ENCODE data around the gene RMI2. TPM values are rescaled to one million over a fixed set of nuclear protein-coding genes. Genes with fewer than 3 reads are reported as not detected.
A peak's percentile ranks its signal among the peaks of the same experiment; 100 is the strongest.

The RMI2 gene
- total RNA-seq, 6 experiments from 2014 or later: 0.37 to 2.9 (median 1.0) TPM

DNA sequence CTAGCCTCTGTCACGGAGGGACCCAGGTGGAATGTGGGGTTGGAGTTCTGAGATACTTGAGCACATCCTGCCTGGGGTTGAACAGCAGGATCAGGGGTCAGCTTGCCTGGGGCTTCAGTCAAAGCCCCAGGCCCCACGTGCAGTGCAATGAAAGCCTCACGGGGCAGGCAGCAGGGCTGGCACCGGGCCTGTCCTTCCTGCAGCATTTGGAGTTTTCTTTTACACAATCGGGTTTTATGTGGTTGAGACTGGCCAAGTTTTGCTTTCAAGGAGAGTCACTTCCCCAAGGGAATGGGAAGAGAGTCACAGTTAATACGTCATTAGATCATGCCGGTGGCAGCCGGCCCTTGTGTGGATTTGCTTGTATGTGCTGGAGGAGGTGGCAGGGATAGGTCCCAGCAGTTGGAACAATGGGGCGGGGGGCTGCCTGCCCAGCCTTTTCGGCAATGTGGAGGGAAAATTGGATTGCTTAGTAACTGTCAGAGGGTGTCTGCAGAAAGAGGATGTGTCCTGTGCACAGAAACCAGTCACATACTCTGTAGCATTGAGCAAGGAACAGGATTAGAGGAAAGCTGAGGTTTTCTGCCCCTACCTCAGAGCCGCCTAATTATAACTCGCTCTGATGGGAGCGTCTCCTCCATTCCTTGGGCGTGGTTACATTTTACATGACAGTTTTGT, 4.5 kb downstream of the RMI2 start:
- ATAC-seq (peak in 2 of 4 donors; percentile 10 to 31), DNase-seq (peak in 1 of 3 donors; percentile 38)
- Histone ChIP-seq H3K27ac (no peak overlapping the region), H3K9me3 (no peaks in the 10 kb centered on the region), H3K4me1 (peaks cover 0 to 4% (median under 1%) of the 10 kb centered on the region in 4 donors), H3K4me3 (no peak overlapping the region), H3K27me3 (no peaks in the 10 kb centered on the region), H3K36me3 (no peaks in the 10 kb centered on the region)
- TF ChIP-seq POLR2A (IDR thresholded peaks at IDR 0.05): no peak
- TF ChIP-seq CTCF (IDR thresholded peaks at IDR 0.05): no peak
- 47% methylated on average over 11 of the region's 14 CpGs for WGBS (ENCODE audit: insufficient coverage, low coverage, low lambda C conversion rate, missing lambda C conversion rate)
- intact Hi-C loops (cut with DNase I): loop anchor here (10.0 kb wide), 2 partner anchors 85 to 375 kb away; partner anchors contain the start of gene TNP2 (in 1 of the 2)

DNA sequence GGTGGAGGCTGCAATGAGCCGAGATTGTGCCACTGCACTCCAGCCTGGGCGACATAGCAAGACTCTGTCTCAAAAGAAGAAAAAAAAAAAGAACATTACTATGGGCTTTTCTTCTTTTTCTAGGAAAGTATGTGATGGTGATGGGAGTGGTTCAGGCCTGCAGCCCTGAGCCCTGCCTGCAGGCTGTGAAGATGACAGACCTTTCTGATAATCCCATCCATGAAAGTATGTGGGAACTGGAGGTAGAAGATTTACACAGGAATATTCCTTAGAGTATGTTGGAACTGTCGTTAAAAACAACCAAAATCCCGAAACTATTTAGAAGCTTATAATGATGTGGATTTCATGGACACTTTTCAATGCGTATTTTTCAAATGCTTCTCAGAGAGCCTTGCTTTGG, 5.3 kb downstream of the RMI2 start:
- WGBS (ENCODE audit: insufficient coverage, low coverage, low lambda C conversion rate, missing lambda C conversion rate): 81% methylated on average over 5 of the region's 5 CpGs
- ATAC-seq: no peak
- no peaks in the 10 kb centered on the region for H3K27me3 ChIP-seq
- no peak for DNase-seq
- no peaks in the 10 kb centered on the region for H3K9me3 ChIP-seq
- intact Hi-C loops (cut with DNase I): loop anchor here in 1 of 2 donors (10.0 kb wide), 1 partner anchor 376 kb away; no protein-coding TSS in a partner anchor
- no peak overlapping the region for H3K27ac ChIP-seq
- H3K36me3 ChIP-seq: no peaks in the 10 kb centered on the region
- no peak overlapping the region for H3K4me3 ChIP-seq
- TF ChIP-seq POLR2A (IDR thresholded peaks at IDR 0.05) (no peak), CTCF (IDR thresholded peaks at IDR 0.05) (no peak)
- H3K4me1 ChIP-seq: no peaks in the 10 kb centered on the region

GRCh38 chr16:11350921-11351335, 5.7 kb downstream of the RMI2 start:
- intact Hi-C loops (cut with DNase I): loop anchor here in 1 of 2 donors (10.0 kb wide), 1 partner anchor 376 kb away; no protein-coding TSS in a partner anchor

GRCh38 chr16:11353158-11353557, 7.9 kb downstream of the RMI2 start:
- H3K36me3 ChIP-seq: no peaks in the 10 kb centered on the region
- 67% methylated on average over 3 of the region's 4 CpGs for WGBS (ENCODE audit: insufficient coverage, low coverage, low lambda C conversion rate, missing lambda C conversion rate)
- no peak for ATAC-seq
- no peak for DNase-seq
- no peak overlapping the region for H3K27ac ChIP-seq
- no peaks in the 10 kb centered on the region for H3K27me3 ChIP-seq
- no peaks in the 10 kb centered on the region for H3K4me1 ChIP-seq
- no peak overlapping the region for H3K4me3 ChIP-seq
- intact Hi-C loops (cut with DNase I): loop anchor here in 1 of 2 donors (10.0 kb wide), 1 partner anchor 378 kb away; no protein-coding TSS in a partner anchor
- TF ChIP-seq POLR2A (IDR thresholded peaks at IDR 0.05) (no peak), CTCF (IDR thresholded peaks at IDR 0.05) (no peak)
- no peaks in the 10 kb centered on the region for H3K9me3 ChIP-seq

More at GRCh38 chr16:11350921-11351335, 5.7 kb downstream of the RMI2 start:
- H3K27ac ChIP-seq: no peak overlapping the region
- no peaks in the 10 kb centered on the region for H3K9me3 ChIP-seq
- no peak for TF ChIP-seq POLR2A (IDR thresholded peaks at IDR 0.05)
- TF ChIP-seq CTCF (IDR thresholded peaks at IDR 0.05): no peak
- no peak overlapping the region for H3K4me3 ChIP-seq
- ATAC-seq (no peak), DNase-seq (no peak)
- no peaks in the 10 kb centered on the region for H3K4me1 ChIP-seq
- H3K27me3 ChIP-seq: no peaks in the 10 kb centered on the region
- 77% methylated on average over 8 of the region's 8 CpGs for WGBS (ENCODE audit: insufficient coverage, low coverage, low lambda C conversion rate, missing lambda C conversion rate)
- no peaks in the 10 kb centered on the region for H3K36me3 ChIP-seq
